HFFc6 (cell line): ENCODE results near the gene SYT7. TPM values are rescaled to one million over a fixed set of nuclear protein-coding genes. Genes with fewer than 3 reads are reported as not detected.

ENCODE experiments used
- DNase-seq: peaks from one replicate; pipeline ENCODE4 v3.0.0-alpha.2; 2018
- H3K27ac Mint-ChIP-seq: 2 replicates; pipeline ENCODE4 v1.8.0; 2020; ENCODE audit warnings: mild to moderate bottlenecking, mixed read lengths
- H3K27me3 Mint-ChIP-seq: 2 replicates; pipeline ENCODE4 v1.8.0; 2021; ENCODE audit warnings: mild to moderate bottlenecking, moderate library complexity, mixed read lengths; ENCODE audit not compliant: insufficient read depth
- H3K36me3 Mint-ChIP-seq: 2 replicates; pipeline ENCODE4 v1.8.0; 2021; ENCODE audit warnings: low read depth, mixed read lengths
- H3K4me1 Mint-ChIP-seq: 2 replicates; pipeline ENCODE4 v1.8.0; 2020; ENCODE audit warnings: low read depth, mixed read lengths
- H3K4me3 Mint-ChIP-seq: 2 replicates; pipeline ENCODE4 v1.8.0; 2020; ENCODE audit warnings: mild to moderate bottlenecking, moderate library complexity, mixed read lengths
- H3K9me3 Mint-ChIP-seq: 2 replicates; pipeline ENCODE4 v1.8.0; 2020; ENCODE audit warnings: mild to moderate bottlenecking, mixed read lengths
- CTCF ChIP-seq: fragments of 200-600 bp; sonication (generic); IDR thresholded peaks from 2 replicates; pipeline ENCODE4 v1.5.0; 2021; ENCODE audit warnings: antibody characterized with exemption, mild to moderate bottlenecking
- total RNA-seq, 6 experiments: library from RNA; stranded (reverse); fragmentation: NEBNext Ultra II Directional; extraction: Animal tissue kit (Norgen Biotek cat#: 25700); gene quantifications; 2 replicates in 1 of 6; 3 replicates in 5 of 6; pipeline ENCODE4 v1.2.3, GENCODE V29; 2021

The SYT7 gene
- total RNA-seq, 6 experiments from 2014 or later = 0.05 to 0.21 (median 0.11) TPM; not detected in 3

GRCh38 chr11:61489833-61490721 is 90.8 kb downstream of the SYT7 start:
- H3K4me3 Mint-ChIP-seq = no peak overlapping the region
- no peaks in the 10 kb centered on the region for H3K9me3 Mint-ChIP-seq
- H3K4me1 Mint-ChIP-seq = peaks cover 7% of the 10 kb centered on the region
- H3K27ac Mint-ChIP-seq = no peak overlapping the region
- no peaks in the 10 kb centered on the region for H3K36me3 Mint-ChIP-seq
- peaks cover 17% of the 10 kb centered on the region for H3K27me3 Mint-ChIP-seq
- DNase-seq = no peak
- no peak for TF ChIP-seq CTCF

GRCh38 chr11:61488651-61489291 is 92.1 kb downstream of the SYT7 start:
- no peak for DNase-seq
- no peak overlapping the region for H3K27ac Mint-ChIP-seq

GRCh38 chr11:61487342-61488025 is 93.4 kb downstream of the SYT7 start:
- H3K4me3 Mint-ChIP-seq = no peak overlapping the region
- H3K36me3 Mint-ChIP-seq = no peaks in the 10 kb centered on the region
- peaks cover 22% of the 10 kb centered on the region for H3K27me3 Mint-ChIP-seq
- peaks cover 7% of the 10 kb centered on the region for H3K4me1 Mint-ChIP-seq
- no peak for DNase-seq
- H3K9me3 Mint-ChIP-seq = no peaks in the 10 kb centered on the region
- H3K27ac Mint-ChIP-seq = no peak overlapping the region
- no peak for TF ChIP-seq CTCF

More at GRCh38 chr11:61488651-61489291, 92.1 kb downstream of the SYT7 start:
- Mint-ChIP-seq H3K27me3 (peaks cover 15% of the 10 kb centered on the region), H3K9me3 (no peaks in the 10 kb centered on the region), H3K4me1 (peaks cover 7% of the 10 kb centered on the region), H3K4me3 (no peak overlapping the region), H3K36me3 (no peaks in the 10 kb centered on the region)
- no peak for TF ChIP-seq CTCF

GRCh38 chr11:61486779-61487178 is 94.1 kb downstream of the SYT7 start:
- TF ChIP-seq CTCF = no peak
- H3K27ac Mint-ChIP-seq = no peak overlapping the region

GRCh38 chr11:61486011-61486620 is 94.8 kb downstream of the SYT7 start:
- Mint-ChIP-seq H3K36me3 (no peaks in the 10 kb centered on the region), H3K9me3 (no peaks in the 10 kb centered on the region), H3K4me1 (peaks cover 7% of the 10 kb centered on the region), H3K27ac (no peak overlapping the region), H3K27me3 (peaks cover 14% of the 10 kb centered on the region), H3K4me3 (no peak overlapping the region)
- DNase-seq = no peak
- no peak for TF ChIP-seq CTCF

More at GRCh38 chr11:61486779-61487178, 94.1 kb downstream of the SYT7 start:
- H3K36me3 Mint-ChIP-seq = no peaks in the 10 kb centered on the region
- H3K4me3 Mint-ChIP-seq = no peak overlapping the region
- H3K9me3 Mint-ChIP-seq = no peaks in the 10 kb centered on the region
- H3K27me3 Mint-ChIP-seq = peaks cover 19% of the 10 kb centered on the region
- DNase-seq = no peak
- H3K4me1 Mint-ChIP-seq = peaks cover 7% of the 10 kb centered on the region
